IMR-90 (cell line): ENCODE data around the gene CRCP. TPM values are rescaled to one million over a fixed set of nuclear protein-coding genes. Genes with fewer than 3 reads are reported as not detected.
"Not testable (repeated sequence)": the region's sequence is repeated elsewhere in the genome, so short reads cannot be mapped to it uniquely, and the experiment has no call there.

ENCODE experiments used
- ATAC-seq: fragments of 200-7000 bp; cut with Tn5 transposase; 2 replicates; pipeline ENCODE4 v1.9.1; 2020; ENCODE audit warnings: low read depth, mild to moderate bottlenecking, moderate library complexity
- BruUV-seq: library from RNA; stranded (reverse); fragments of 400-500 nt; replicated peaks from 2 replicates; lab custom pipeline; 2021; lab: Mats Ljungman, UMichigan
- CTCF ChIA-PET: fragments of 300-600 bp; formaldehyde crosslinking; extraction: SDS; loops from one replicate; lab custom pipeline; 2021; ENCODE audit warnings: antibody characterized with exemption; lab: Yijun Ruan, JAX
- POLR2A ChIA-PET: fragments of 300-600 bp; sonication (Branson Sonifier 250); formaldehyde crosslinking; loops from one replicate; lab custom pipeline; 2022; ENCODE audit warnings: antibody characterized with exemption; ENCODE audit not compliant: unreplicated experiment; lab: Charles Lee
- DNase-seq: peaks from one replicate; pipeline ENCODE4 v3.0.0; 2013
- H2AFZ ChIP-seq: replicated peaks from 2 replicates; pipeline ENCODE3; 2013; ENCODE audit warnings: low read length, mild to moderate bottlenecking; ENCODE audit not compliant: poor library complexity
- H2AK5ac ChIP-seq: 2 replicates; pipeline ENCODE4 v1.6.1; 2013; ENCODE audit warnings: low read depth, low read length, inconsistent platforms
- H2AK9ac ChIP-seq: replicated peaks from 2 replicates; pipeline ENCODE3; 2013; ENCODE audit warnings: mild to moderate bottlenecking, low read depth, low read length, moderate library complexity; ENCODE audit not compliant: poor library complexity
- H2BK120ac ChIP-seq: 2 replicates; pipeline ENCODE4 v1.6.1; 2013; ENCODE audit warnings: low read depth, low read length, inconsistent platforms
- H2BK15ac ChIP-seq: 3 replicates; pipeline ENCODE4 v1.6.1; 2013; ENCODE audit warnings: low read depth, low read length, inconsistent platforms
- H2BK20ac ChIP-seq: 2 replicates; pipeline ENCODE4 v1.6.1; 2013; ENCODE audit warnings: low read depth, mild to moderate bottlenecking, inconsistent platforms, low read length, moderate library complexity
- H2BK5ac ChIP-seq: 2 replicates; pipeline ENCODE4 v1.6.1; 2013; ENCODE audit warnings: mild to moderate bottlenecking, low read depth, low read length, inconsistent platforms; ENCODE audit not compliant: poor library complexity, severe bottlenecking
- H3K14ac ChIP-seq: replicated peaks from 2 replicates; pipeline ENCODE4 v1.6.1; 2013; ENCODE audit warnings: low read depth, low read length, inconsistent platforms
- H3K18ac ChIP-seq: 2 replicates; pipeline ENCODE4 v1.6.1; 2013; ENCODE audit warnings: low read depth, low read length, control low read depth
- H3K23ac ChIP-seq: 2 replicates; pipeline ENCODE4 v1.6.1; 2013; ENCODE audit warnings: low read depth, low read length, inconsistent platforms
- H3K27ac ChIP-seq: 2 replicates; pipeline ENCODE4 v1.5.1; 2013; ENCODE audit warnings: mild to moderate bottlenecking, control low read depth, low read length; ENCODE audit not compliant: insufficient read depth
- H3K27me3 ChIP-seq: 2 replicates; pipeline ENCODE4 v1.6.1; 2013; ENCODE audit warnings: low read length; ENCODE audit not compliant: control insufficient read depth, insufficient read depth
- H3K36me3 ChIP-seq: 2 replicates; pipeline ENCODE4 v1.6.1; 2013; ENCODE audit warnings: low read length, mixed read lengths; ENCODE audit not compliant: control insufficient read depth, insufficient read depth
- H3K4ac ChIP-seq: 2 replicates; pipeline ENCODE4 v1.6.1; 2013; ENCODE audit warnings: low read depth, low read length, inconsistent platforms
- H3K4me1 ChIP-seq: 2 replicates; pipeline ENCODE4 v1.6.1; 2013; ENCODE audit warnings: low read length, mixed read lengths; ENCODE audit not compliant: control insufficient read depth, insufficient read depth
- H3K4me2 ChIP-seq: 2 replicates; pipeline ENCODE4 v1.6.1; 2013; ENCODE audit warnings: low read depth, mild to moderate bottlenecking, control low read depth, low read length, moderate library complexity
- H3K4me3 ChIP-seq: 2 replicates; pipeline ENCODE4 v1.5.1; 2013; ENCODE audit warnings: low read depth, mild to moderate bottlenecking, control low read depth, low read length, moderate library complexity; ENCODE audit not compliant: insufficient read depth
- H3K56ac ChIP-seq: 2 replicates; pipeline ENCODE4 v1.6.1; 2013; ENCODE audit warnings: low read length, inconsistent platforms; ENCODE audit not compliant: insufficient read depth; ENCODE audit errors: extremely low read depth
- H3K79me1 ChIP-seq, 2 experiments: 2 replicates each; pipeline ENCODE4 v1.6.1; 2013; ENCODE audit warnings: low read length in 2 of 2, inconsistent platforms in 1 of 2, low read depth in 1 of 2
- H3K9ac ChIP-seq: 2 replicates; pipeline ENCODE4 v1.6.1; 2013; ENCODE audit warnings: low read depth, low read length, control low read depth
- H3K9me1 ChIP-seq: 2 replicates; pipeline ENCODE4 v1.6.1; 2013; ENCODE audit warnings: low read length, inconsistent platforms; ENCODE audit not compliant: insufficient read depth
- H3K9me3 ChIP-seq: 2 replicates; pipeline ENCODE4 v1.6.1; 2013; ENCODE audit warnings: low read length; ENCODE audit not compliant: control insufficient read depth, insufficient read depth
- H4K20me1 ChIP-seq: 2 replicates; pipeline ENCODE4 v1.6.1; 2013; ENCODE audit warnings: low read length, inconsistent platforms; ENCODE audit not compliant: insufficient read depth
- H4K5ac ChIP-seq: 2 replicates; pipeline ENCODE4 v1.6.1; 2013; ENCODE audit warnings: mild to moderate bottlenecking, low read depth, low read length, control low read depth
- H4K8ac ChIP-seq, 2 experiments: 2 replicates each; pipeline ENCODE4 v1.6.1; 2013; ENCODE audit warnings: low read depth in 2 of 2, low read length in 2 of 2, control low read depth in 1 of 2, inconsistent platforms in 1 of 2
- H4K91ac ChIP-seq: 2 replicates; pipeline ENCODE4 v1.6.1; 2013; ENCODE audit warnings: low read depth, low read length, inconsistent platforms; ENCODE audit not compliant: insufficient read depth
- WGBS, 2 experiments: methylation state at CpG; one replicate each; pipeline versions ENCODE4 v1.1.5 to v1.1.7; 2013; ENCODE audit warnings: missing lambda C conversion rate in 2 of 2; ENCODE audit not compliant: insufficient read length in 1 of 2; ENCODE audit errors: extremely low coverage in 2 of 2; 5-methylcytosine and 5-hydroxymethylcytosine counted together
- dilution Hi-C: fragments of 300-500 bp; cut with HindIII; formaldehyde crosslinking; loops from one replicate; pipeline ENCODE4 v1.14.3; 2018; ENCODE audit warnings: low sequenced_read_pairs; ENCODE audit not compliant: unreplicated experiment
- in situ Hi-C: fragments of 300-500 bp; cut with MboI; formaldehyde crosslinking; loops from 3 replicates; pipeline ENCODE4 v1.14.3; 2019; ENCODE audit warnings: low sequenced_read_pairs, inconsistent platforms, mixed read lengths
- intact Hi-C: fragments of 100-400 bp; cut with micrococcal nuclease; formaldehyde crosslinking; loops from 2 replicates; pipeline ENCODE4 v1.10.0; 2022
- polyA plus RNA-seq, 3 experiments: library from polyadenylated mRNA; depleted of rRNA; stranded (reverse); fragments of >200 nt; gene quantifications; 2 replicates each; pipeline ENCODE4 v1.2.3, GENCODE V29; 2012; ENCODE audit warnings: low replicate concordance in 1 of 3
- total RNA-seq: library from RNA; depleted of rRNA; stranded (reverse); fragments of >200 nt; gene quantifications from 2 replicates; pipeline ENCODE4 v1.2.3, GENCODE V29; 2012

Gene CRCP
- total and polyA plus RNA-seq, 2 of the 4 experiments (the other 2 are of a cell fraction) = 22.9 to 37.5 TPM

DNA sequence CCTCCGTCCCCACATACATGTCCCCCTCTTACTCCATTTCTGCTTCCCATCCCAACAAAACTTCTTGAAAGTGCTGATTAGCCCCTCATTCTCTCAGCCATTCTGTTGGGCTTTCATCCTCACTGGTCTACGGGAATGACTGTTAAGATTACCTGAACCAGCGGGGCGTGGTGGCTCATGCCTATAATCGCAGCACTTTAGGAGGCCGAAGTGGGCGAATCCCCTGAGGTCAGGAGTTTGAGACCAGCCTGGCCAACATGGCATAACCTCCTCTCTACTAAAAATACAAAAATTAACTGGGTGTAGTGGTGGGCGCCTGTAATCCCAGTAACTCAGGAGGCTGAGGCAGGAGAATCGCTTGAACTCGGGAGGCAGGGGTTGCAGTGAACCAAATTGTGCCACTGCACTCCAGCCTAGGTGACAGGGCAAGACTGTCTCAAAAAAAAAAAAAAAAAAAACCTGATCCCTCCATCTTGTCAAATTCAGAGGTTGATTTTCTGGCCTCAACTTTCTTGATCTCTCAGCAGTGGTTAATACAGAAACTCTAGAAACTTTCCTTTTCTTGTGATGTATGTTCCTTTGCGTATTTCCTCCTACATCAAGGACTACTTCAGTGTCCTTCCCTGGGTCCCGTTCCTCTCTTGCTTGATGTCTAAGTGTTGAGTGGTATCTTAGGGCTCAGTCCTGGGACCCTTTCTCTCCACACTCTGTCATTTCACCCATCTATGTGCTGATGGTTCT lies 2.2 kb downstream of the CRCP start:
- H3K56ac ChIP-seq, CTCF ChIA-PET, H3K4me3 ChIP-seq, POLR2A ChIA-PET, BruUV-seq, H2BK20ac ChIP-seq, H3K27me3 ChIP-seq, H2BK5ac ChIP-seq, H3K9me3 ChIP-seq, ATAC-seq, H2BK120ac ChIP-seq, H3K4ac ChIP-seq, H4K5ac ChIP-seq, H2BK15ac ChIP-seq, H3K27ac ChIP-seq, dilution Hi-C loops, H3K14ac ChIP-seq, H2AK9ac ChIP-seq, H3K9ac ChIP-seq, H4K8ac ChIP-seq, DNase-seq, in situ Hi-C loops, H3K4me2 ChIP-seq, H3K18ac ChIP-seq, H4K91ac ChIP-seq, H3K36me3 ChIP-seq, H2AFZ ChIP-seq, H2AK5ac ChIP-seq, H3K4me1 ChIP-seq: not testable (repeated sequence)
- 0 out of 2 replicates have a peak overlapping the region, but pooled peaks have one; percentile 23 for H3K23ac ChIP-seq
- intact Hi-C loops = loop anchor here (5.0 kb wide), 1 partner anchor 85 kb away; no protein-coding TSS in a partner anchor
- WGBS, 2 experiments = 86% methylated on average over 1 of the region's 12 CpGs; no CpG with 5 or more reads in 1 of the 2 experiments
- peaks cover 11 to 68% of the 10 kb centered on the region in 2 experiments for H3K79me1 ChIP-seq
- H4K20me1 ChIP-seq = peaks cover 24% of the 10 kb centered on the region; the same call in 1 of the 2 replicates
- peaks cover 13% of the 10 kb centered on the region for H3K9me1 ChIP-seq
